Suprapubic skin (tissue), 4 donors: ENCODE results near the gene CPNE4. TPM values are rescaled to one million over a fixed set of nuclear protein-coding genes. Genes with fewer than 3 reads are reported as not detected.
"Not testable (repeated sequence)": the region's sequence is repeated elsewhere in the genome, so short reads cannot be mapped to it uniquely, and the experiment has no call there.

Source experiments
- DNase-seq, 2 donors: peaks; one replicate each; pipeline ENCODE4 v3.0.0-alpha.2; 2019; ENCODE audit warnings: low spot score in 2 of 2
- H3K27ac ChIP-seq: fragments of 200-600 bp; sonication (generic); one replicate; pipeline ENCODE4 v1.5.1; 2019
- H3K27me3 ChIP-seq: fragments of 200-600 bp; sonication (generic); one replicate; pipeline ENCODE4 v1.5.1; 2019
- H3K36me3 ChIP-seq: fragments of 200-600 bp; sonication (generic); one replicate; pipeline ENCODE4 v1.5.1; 2019
- H3K4me1 ChIP-seq: fragments of 200-600 bp; sonication (generic); one replicate; pipeline ENCODE4 v1.5.1; 2019
- H3K4me3 ChIP-seq: fragments of 200-600 bp; sonication (generic); one replicate; pipeline ENCODE4 v1.5.1; 2019; ENCODE audit warnings: mild to moderate bottlenecking
- H3K9me3 ChIP-seq: fragments of 200-600 bp; sonication (generic); one replicate; pipeline ENCODE4 v1.5.1; 2019
- CTCF ChIP-seq, 2 donors: fragments of 200-600 bp in 1 of 2; fragments of 450-650 bp in 1 of 2; sonication (generic) in 1 of 2; IDR thresholded peaks; one replicate each; pipeline ENCODE4 v1.5.1; 2016 to 2019; ENCODE audit warnings: antibody characterized with exemption in 2 of 2, mild to moderate bottlenecking in 1 of 2, moderate library complexity in 1 of 2
- EP300 ChIP-seq: sonication (generic); formaldehyde crosslinking; IDR thresholded peaks from one replicate; pipeline ENCODE4 v1.6.1; 2017; ENCODE audit warnings: antibody characterized with exemption
- POLR2A ChIP-seq, 2 donors: fragments of 450-650 bp; IDR thresholded peaks; one replicate each; pipeline ENCODE4 v1.6.1; 2017; ENCODE audit warnings: antibody characterized with exemption in 2 of 2, mild to moderate bottlenecking in 2 of 2, moderate library complexity in 2 of 2
- POLR2AphosphoS5 ChIP-seq, 3 donors: sonication (generic); formaldehyde crosslinking; IDR thresholded peaks; one replicate each; pipeline ENCODE4 v1.6.1; 2017; ENCODE audit warnings: antibody characterized with exemption in 3 of 3
- WGBS: methylation state at CpG from one replicate; pipeline ENCODE4 v1.1.5; 2018; 5-methylcytosine and 5-hydroxymethylcytosine counted together
- total RNA-seq, 4 donors: library from RNA; depleted of rRNA; stranded (reverse); fragments of >200 nt; gene quantifications; one replicate each; pipeline ENCODE4 v1.1.0, GENCODE V29; 2016

Gene CPNE4
- total RNA-seq, 4 donors from 2014 or later = 0.32 to 1.1 TPM; not detected in 2

DNA sequence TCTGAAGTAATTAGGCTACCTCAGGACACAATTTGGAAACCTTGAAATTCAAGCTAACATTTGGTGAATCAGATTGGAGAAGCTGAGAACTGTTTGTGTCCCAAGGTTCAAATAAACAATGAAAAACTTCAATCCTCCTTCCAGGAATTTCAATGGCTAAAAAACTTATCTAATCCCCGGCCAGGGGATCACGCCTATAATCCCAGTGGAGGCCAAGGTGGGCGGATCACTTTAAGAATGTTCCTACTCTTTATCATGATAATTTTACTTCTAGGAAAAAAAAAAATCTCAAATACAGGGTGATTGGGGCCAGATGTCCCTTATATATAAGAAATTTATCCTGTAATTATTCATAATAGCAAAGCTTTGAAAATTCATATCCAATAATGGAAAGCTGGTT, 139.0 kb downstream of the CPNE4 start:
- H3K4me3 ChIP-seq = no peak overlapping the region
- TF ChIP-seq POLR2A (IDR thresholded peaks at IDR 0.05) (no peak), CTCF (IDR thresholded peaks at IDR 0.05) (no peak), EP300 (no peak), POLR2AphosphoS5 (IDR thresholded peaks at IDR 0.05) (no peak)
- WGBS = 66% methylated on average over 3 of the region's 3 CpGs
- no peaks in the 10 kb centered on the region for H3K27me3 ChIP-seq
- no peak for DNase-seq
- H3K9me3 ChIP-seq = no peaks in the 10 kb centered on the region
- no peak overlapping the region for H3K27ac ChIP-seq
- H3K4me1 ChIP-seq = no peaks in the 10 kb centered on the region
- H3K36me3 ChIP-seq = no peaks in the 10 kb centered on the region

DNA sequence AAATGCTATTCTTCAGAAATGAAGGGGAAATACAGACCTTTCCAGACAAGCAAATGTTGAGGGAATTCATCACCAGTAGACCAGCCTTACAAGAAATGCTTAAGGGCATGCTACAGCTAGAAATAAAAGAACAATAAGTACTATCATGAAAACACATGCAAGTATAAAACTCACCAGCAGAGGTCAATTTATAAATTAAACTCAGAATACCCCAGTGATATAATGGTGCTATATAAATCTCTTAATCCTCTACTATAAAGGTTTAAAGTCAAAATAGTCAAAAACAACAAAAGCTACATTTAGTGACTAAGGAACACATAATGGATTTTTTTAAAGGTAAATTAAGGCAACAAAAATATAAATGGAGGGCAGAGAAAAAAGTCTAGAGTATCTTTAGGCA, 142.5 kb downstream of the CPNE4 start:
- H3K36me3 ChIP-seq = no peaks in the 10 kb centered on the region
- H3K4me1 ChIP-seq = no peaks in the 10 kb centered on the region
- H3K9me3 ChIP-seq = no peaks in the 10 kb centered on the region
- no peak overlapping the region for H3K4me3 ChIP-seq
- H3K27me3 ChIP-seq = no peaks in the 10 kb centered on the region
- no peak for TF ChIP-seq CTCF (IDR thresholded peaks at IDR 0.05)
- no peak for TF ChIP-seq POLR2AphosphoS5 (IDR thresholded peaks at IDR 0.05)
- no peak for TF ChIP-seq POLR2A (IDR thresholded peaks at IDR 0.05)
- no peak for TF ChIP-seq EP300
- H3K27ac ChIP-seq = no peak overlapping the region
- no peak for DNase-seq

GRCh38 chr3:131885871-131886270, 148.9 kb downstream of the CPNE4 start:
- not testable (repeated sequence) for H3K36me3 ChIP-seq, H3K4me1 ChIP-seq, H3K9me3 ChIP-seq, DNase-seq, H3K27me3 ChIP-seq, H3K4me3 ChIP-seq, H3K27ac ChIP-seq
- 89% methylated on average over 4 of the region's 4 CpGs for WGBS

DNA sequence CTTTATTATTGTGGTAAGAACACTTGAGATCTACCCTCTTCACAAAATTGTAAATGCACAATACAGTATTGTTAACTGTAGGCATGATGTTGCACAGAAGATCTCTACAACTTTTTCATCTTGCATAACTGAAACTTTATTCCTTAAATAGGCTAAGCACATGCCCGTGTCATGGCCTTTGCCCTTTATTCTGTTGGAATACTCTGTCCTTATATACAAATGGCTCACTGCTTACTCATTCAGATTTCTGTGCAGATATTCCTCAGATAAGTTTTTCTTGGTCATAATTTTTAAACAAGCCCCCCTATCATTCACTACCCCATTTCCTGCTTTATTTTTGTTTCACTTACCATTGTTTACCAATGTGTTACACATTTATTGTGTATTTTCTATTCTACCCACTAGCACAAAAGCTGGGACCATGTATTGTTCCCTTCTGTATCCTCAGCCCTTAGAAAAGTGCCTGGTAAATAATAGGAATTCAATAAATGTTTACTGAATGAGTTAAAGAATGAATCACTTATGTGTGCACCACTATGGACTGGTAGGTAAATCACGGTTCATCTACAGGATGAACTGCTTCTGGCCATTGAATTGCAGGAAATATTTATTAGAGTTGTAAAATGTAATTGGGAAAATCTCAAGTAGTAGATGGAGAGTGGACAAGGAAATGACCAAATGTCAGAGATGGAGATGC, 151.0 kb downstream of the CPNE4 start:
- no peak overlapping the region for H3K4me3 ChIP-seq
- no peaks in the 10 kb centered on the region for H3K9me3 ChIP-seq
- no peaks in the 10 kb centered on the region for H3K36me3 ChIP-seq
- no peak for DNase-seq
- 78% methylated on average over 2 of the region's 2 CpGs for WGBS
- TF ChIP-seq EP300 (no peak), CTCF (IDR thresholded peaks at IDR 0.05) (no peak), POLR2A (IDR thresholded peaks at IDR 0.05) (no peak), POLR2AphosphoS5 (IDR thresholded peaks at IDR 0.05) (no peak)
- no peak overlapping the region for H3K27ac ChIP-seq
- no peaks in the 10 kb centered on the region for H3K4me1 ChIP-seq
- no peaks in the 10 kb centered on the region for H3K27me3 ChIP-seq

DNA sequence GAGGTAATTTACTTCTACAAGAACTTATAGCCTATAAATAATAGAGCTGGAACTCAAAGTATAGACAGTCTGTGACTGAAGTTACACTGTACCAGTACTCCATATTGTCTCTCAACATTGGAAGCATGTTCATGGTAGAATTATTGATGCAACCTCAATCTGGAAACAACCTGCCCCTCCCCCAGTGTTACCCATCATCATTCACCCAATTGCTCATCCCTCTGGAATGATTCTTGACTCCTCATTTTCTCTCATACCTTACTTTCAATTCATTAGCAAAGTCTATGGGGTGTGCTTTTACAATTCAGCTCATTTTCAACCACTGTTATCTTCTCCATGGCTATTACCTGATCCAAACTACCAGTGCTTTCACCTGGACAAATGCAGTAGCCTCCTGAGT, 151.7 kb downstream of the CPNE4 start:
- DNase-seq = no peak
- Histone ChIP-seq H3K4me1 (no peaks in the 10 kb centered on the region), H3K27ac (no peak overlapping the region), H3K27me3 (no peaks in the 10 kb centered on the region), H3K9me3 (no peaks in the 10 kb centered on the region), H3K36me3 (no peaks in the 10 kb centered on the region), H3K4me3 (no peak overlapping the region)
- no peak for TF ChIP-seq POLR2A (IDR thresholded peaks at IDR 0.05)
- TF ChIP-seq CTCF (IDR thresholded peaks at IDR 0.05) = no peak
- TF ChIP-seq EP300 = no peak
- TF ChIP-seq POLR2AphosphoS5 (IDR thresholded peaks at IDR 0.05) = no peak

DNA sequence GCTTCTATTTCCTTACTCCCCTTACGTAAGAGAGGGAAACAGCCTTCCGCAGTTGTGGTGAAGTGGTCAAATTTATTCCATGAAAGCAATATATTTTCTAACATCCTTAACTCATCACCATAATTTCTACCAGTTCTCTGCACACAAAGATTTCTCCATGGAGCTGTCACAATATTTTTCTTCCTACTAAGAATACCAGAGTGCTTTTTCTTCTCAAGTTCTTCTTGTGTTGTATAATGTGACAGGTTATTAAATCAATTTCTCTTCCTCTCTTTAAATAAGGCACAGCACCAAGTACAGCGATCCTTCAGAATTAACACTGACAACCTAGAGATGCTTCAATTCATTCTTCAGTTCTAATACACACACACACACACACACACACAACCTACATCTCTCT, 153.0 kb downstream of the CPNE4 start:
- no peak for DNase-seq
- 80% methylated on average over 3 of the region's 3 CpGs for WGBS
- H3K27ac ChIP-seq = no peak overlapping the region
- no peaks in the 10 kb centered on the region for H3K27me3 ChIP-seq
- TF ChIP-seq EP300 = no peak
- TF ChIP-seq POLR2A (IDR thresholded peaks at IDR 0.05) = no peak
- TF ChIP-seq CTCF (IDR thresholded peaks at IDR 0.05) = no peak
- no peak for TF ChIP-seq POLR2AphosphoS5 (IDR thresholded peaks at IDR 0.05)
- H3K9me3 ChIP-seq = no peaks in the 10 kb centered on the region
- H3K4me3 ChIP-seq = no peak overlapping the region
- no peaks in the 10 kb centered on the region for H3K4me1 ChIP-seq
- no peaks in the 10 kb centered on the region for H3K36me3 ChIP-seq
